ENCODE data around the gene MEPE.

Gene MEPE

GRCh38 chr4:87843936-87844335 lies 11.2 kb downstream of the MEPE start:
- DNase-seq: peak; percentile 92

- DNase-seq: peak; percentile 34
These were observed 11.7 kb downstream of the MEPE start for GRCh38 chr4:87844452-87844851.

- DNase-seq: no peak
These were observed 13.5 kb downstream of the MEPE start for GRCh38 chr4:87846226-87846625.

- DNase-seq: peak; percentile 69
These were observed 16.0 kb downstream of the MEPE start for GRCh38 chr4:87848622-87849351.

- no peak for DNase-seq
These were observed 16.8 kb downstream of the MEPE start for GRCh38 chr4:87849612-87850011.

- no peak for DNase-seq
These were observed 18.6 kb downstream of the MEPE start for GRCh38 chr4:87851332-87851731.

- no peak for DNase-seq
These were observed 19.2 kb downstream of the MEPE start for GRCh38 chr4:87851953-87852352.

GRCh38 chr4:87853108-87853507 lies 20.3 kb downstream of the MEPE start:
- DNase-seq: peak; percentile 62

- no peak for DNase-seq
These were observed 21.1 kb downstream of the MEPE start for GRCh38 chr4:87853891-87854290.

GRCh38 chr4:87855559-87855958 lies 22.8 kb downstream of the MEPE start:
- DNase-seq: no peak

- no peak for DNase-seq
These were observed 24.0 kb downstream of the MEPE start for GRCh38 chr4:87856816-87857215.

- no peak for DNase-seq
These were observed 25.0 kb downstream of the MEPE start for GRCh38 chr4:87857789-87858188.

- DNase-seq: no peak
These were observed 29.5 kb downstream of the MEPE start for GRCh38 chr4:87862236-87862635.

- DNase-seq: no peak
These were observed 30.7 kb downstream of the MEPE start for GRCh38 chr4:87863486-87863885.

GRCh38 chr4:87864321-87864720 lies 31.6 kb downstream of the MEPE start:
- no peak for DNase-seq

- no peak for DNase-seq
These were observed 32.5 kb downstream of the MEPE start for GRCh38 chr4:87865288-87865687.

GRCh38 chr4:87865960-87866598 lies 33.3 kb downstream of the MEPE start:
- peak; percentile 67 for DNase-seq

GRCh38 chr4:87868522-87868921 lies 35.8 kb downstream of the MEPE start:
- DNase-seq: no peak

GRCh38 chr4:87872028-87872427 lies 39.3 kb downstream of the MEPE start:
- no peak for DNase-seq

GRCh38 chr4:87875191-87875590 lies 42.4 kb downstream of the MEPE start:
- DNase-seq: no peak

- no peak for DNase-seq
These were observed 47.3 kb downstream of the MEPE start for GRCh38 chr4:87880106-87880505.

- DNase-seq: peak; percentile 18
These were observed 48.3 kb downstream of the MEPE start for GRCh38 chr4:87881115-87881514.

GRCh38 chr4:87882321-87882720 lies 49.6 kb downstream of the MEPE start:
- DNase-seq: peak; percentile 24

- no peak for DNase-seq
These were observed 50.1 kb downstream of the MEPE start for GRCh38 chr4:87882861-87883260.
